AG08395 (cell line): ENCODE results near the gene CALR.

Experiments
- DNase-seq: peaks from one replicate; pipeline ENCODE4 v3.0.0; 2012; ENCODE audit warnings: mixed read lengths, low spot score

Gene CALR

GRCh38 chr19:12979974-12980373 is 41.6 kb downstream of the CALR start:
- no peak for DNase-seq

- no peak for DNase-seq
These were observed 44.2 kb downstream of the CALR start for GRCh38 chr19:12982648-12983047.

- no peak for DNase-seq
These were observed 44.7 kb downstream of the CALR start for GRCh38 chr19:12983091-12983490.

- peak; percentile 94 for DNase-seq
These were observed 45.2 kb downstream of the CALR start for GRCh38 chr19:12983542-12984142.

GRCh38 chr19:12984143-12984627 is 45.8 kb downstream of the CALR start:
- no peak for DNase-seq

GRCh38 chr19:12984683-12985048 is 46.3 kb downstream of the CALR start:
- no peak for DNase-seq

GRCh38 chr19:12985049-12985776 is 46.8 kb downstream of the CALR start:
- DNase-seq, result peak; percentile 78

- DNase-seq, result no peak
These were observed 48.3 kb downstream of the CALR start for GRCh38 chr19:12986726-12987125.

GRCh38 chr19:12987190-12987589 is 48.8 kb downstream of the CALR start:
- no peak for DNase-seq

GRCh38 chr19:12987781-12988180 is 49.4 kb downstream of the CALR start:
- no peak for DNase-seq

- DNase-seq, result no peak
These were observed 52.0 kb downstream of the CALR start for GRCh38 chr19:12990431-12990830.

- DNase-seq, result no peak
These were observed 52.4 kb downstream of the CALR start for GRCh38 chr19:12990853-12991252.

GRCh38 chr19:12991296-12991695 is 52.9 kb downstream of the CALR start:
- no peak for DNase-seq

- no peak for DNase-seq
These were observed 54.3 kb downstream of the CALR start for GRCh38 chr19:12992729-12993128.

GRCh38 chr19:12993562-12993961 is 55.2 kb downstream of the CALR start:
- DNase-seq, result no peak
